ENCODE data around the gene CORO2B. TPM values are rescaled to one million over a fixed set of nuclear protein-coding genes. Genes with fewer than 3 reads are reported as not detected.

CORO2B gene
- total and polyA plus RNA-seq, 2 of the 13 experiments (the other 11 are each of a cell fraction or from before 2014, with no cell fraction given), result 0.35 to 0.63 TPM

GRCh38 chr15:68554721-68555678 lies 23.8 kb upstream of the CORO2B start:
- ATAC-seq (no peak), DNase-seq (ENCODE audit: low spot score) (no peak), FAIRE-seq (no peak)
- no peak overlapping the region for H2AFZ ChIP-seq (ENCODE audit: low read length)
- peaks cover 0 to 3% of the 10 kb centered on the region in 2 experiments; a peak in 1 of 5 replicates for H3K27me3 ChIP-seq (ENCODE audit: control insufficient read depth in 1 of 2, insufficient read depth in 2 of 2, low read length in 2 of 2)
- TF ChIP-seq CREB1 (IDR thresholded peaks at IDR 0.05) (peak; percentile 85), CREB1 (CRISPR knock-in tag; IDR thresholded peaks at IDR 0.05) (no peak), ATF7 (IDR thresholded peaks at IDR 0.05) (peak; percentile 64), ATF7 (CRISPR knock-in tag; IDR thresholded peaks at IDR 0.05) (no peak), SIX1 (CRISPR knock-in tag; IDR thresholded peaks at IDR 0.05; ENCODE audit: borderline replicate concordance) (no peak)
- H3K9me3 ChIP-seq (ENCODE audit: low read length), result no peaks in the 10 kb centered on the region
- BruUV-seq (replicated peaks), result no TSS peak
- ChIA-PET CTCF (ENCODE audit: low intra/inter-chr PET ratio, low total read pairs) (interaction anchor here (1.2 to 2.4 kb wide), 3 partner anchors 119 to 370 kb away, joined by 7 to 16 read pairs (median 7); no protein-coding TSS in a partner anchor), POLR2A (no interaction called here)
- no peak overlapping the region for H3K27ac ChIP-seq (ENCODE audit: extremely low read length, insufficient read depth, low read length)
- H3K4me2 ChIP-seq (ENCODE audit: low read depth, low read length), result no peak overlapping the region
- H4K20me1 ChIP-seq (ENCODE audit: insufficient read depth, low read length), result no peaks in the 10 kb centered on the region
- H3K4me3 ChIP-seq (replicated peaks in 1 of 3; ENCODE audit: insufficient read depth in 1 of 3, low read depth in 2 of 3, low read length in 3 of 3), result no peak overlapping the region
- 6% methylated on average over 6 of the region's 10 CpGs for WGBS (ENCODE audit: low lambda C conversion rate)
- no peak overlapping the region for H3K9ac ChIP-seq (ENCODE audit: insufficient read depth, low read depth, low read length)
- H3K79me2 ChIP-seq (ENCODE audit: insufficient read depth, low read length), result no peaks in the 10 kb centered on the region
- no peaks in the 10 kb centered on the region for H3K36me3 ChIP-seq (replicated peaks in 1 of 2; ENCODE audit: control insufficient read depth in 1 of 2, insufficient read depth in 2 of 2, low read length in 2 of 2)
- H3K4me1 ChIP-seq (ENCODE audit: insufficient read depth, low read length), result peaks cover 4% of the 10 kb centered on the region; the same call in 1 of the 2 replicates
- in situ Hi-C loops (cut with HindIII; ENCODE audit: extremely low pct_ligation_motif_present, low pct_unique_long_range_greater_than_20kb) (loop anchor here (5.0 to 10.0 kb wide), 3 partner anchors 117 to 370 kb away; no protein-coding TSS in a partner anchor), intact Hi-C loops (cut with micrococcal nuclease; ENCODE audit: unreplicated experiment) (loop anchor here (1.0 kb wide), 1 partner anchor 119 kb away; no protein-coding TSS in a partner anchor)

DNA sequence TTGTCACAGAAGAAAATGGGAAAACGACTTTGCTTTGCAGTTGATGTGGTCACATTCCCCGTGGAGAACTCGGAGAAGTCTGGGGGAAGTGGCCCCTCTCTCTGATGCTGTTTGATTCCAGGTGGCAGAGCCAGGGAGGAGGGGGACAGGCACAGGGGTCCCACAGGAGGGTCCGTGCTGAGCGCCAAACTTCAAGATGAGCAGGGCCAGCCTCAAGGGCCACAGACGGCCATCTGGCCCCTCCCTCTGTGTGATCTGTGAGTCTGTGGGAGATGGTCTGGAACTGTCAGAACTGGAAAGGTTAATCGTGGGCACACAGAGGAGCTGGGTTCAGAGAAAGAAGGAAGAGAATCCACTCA lies 23.1 kb upstream of the CORO2B start:
- ChIA-PET CTCF (ENCODE audit: low intra/inter-chr PET ratio, low total read pairs) (no interaction called here), POLR2A (no interaction called here)
- no peaks in the 10 kb centered on the region for H3K36me3 ChIP-seq (replicated peaks in 1 of 2; ENCODE audit: control insufficient read depth in 1 of 2, insufficient read depth in 2 of 2, low read length in 2 of 2)
- H3K4me3 ChIP-seq (replicated peaks in 1 of 3; ENCODE audit: insufficient read depth in 1 of 3, low read depth in 2 of 3, low read length in 3 of 3), result no peak overlapping the region
- intact Hi-C loops (cut with micrococcal nuclease; ENCODE audit: unreplicated experiment) (no loop called here), in situ Hi-C loops (cut with HindIII; ENCODE audit: extremely low pct_ligation_motif_present, low pct_unique_long_range_greater_than_20kb) (loop anchor here (5.0 to 10.0 kb wide), 2 partner anchors 322 to 369 kb away; no protein-coding TSS in a partner anchor)
- peaks cover 4% of the 10 kb centered on the region; the same call in 1 of the 2 replicates for H3K4me1 ChIP-seq (ENCODE audit: insufficient read depth, low read length)
- H4K20me1 ChIP-seq (ENCODE audit: insufficient read depth, low read length), result no peaks in the 10 kb centered on the region
- H3K4me2 ChIP-seq (ENCODE audit: low read depth, low read length), result no peak overlapping the region
- H3K27me3 ChIP-seq (ENCODE audit: control insufficient read depth in 1 of 2, insufficient read depth in 2 of 2, low read length in 2 of 2), result peaks cover 3% of the 10 kb centered on the region in 2 experiments; a peak in 1 of 5 replicates
- H3K79me2 ChIP-seq (ENCODE audit: insufficient read depth, low read length), result no peaks in the 10 kb centered on the region
- DNase-seq (ENCODE audit: low spot score) (no peak), ATAC-seq (no peak), FAIRE-seq (no peak)
- no peaks in the 10 kb centered on the region for H3K9me3 ChIP-seq (ENCODE audit: low read length)
- no TSS peak for BruUV-seq (replicated peaks)
- no peak overlapping the region for H3K9ac ChIP-seq (ENCODE audit: insufficient read depth, low read depth, low read length)
- H3K27ac ChIP-seq (ENCODE audit: extremely low read length, insufficient read depth, low read length), result no peak overlapping the region
- 10% methylated on average over 7 of the region's 7 CpGs for WGBS (ENCODE audit: low lambda C conversion rate)
- no peak overlapping the region for H2AFZ ChIP-seq (ENCODE audit: low read length)
- TF ChIP-seq, protein P1, sequence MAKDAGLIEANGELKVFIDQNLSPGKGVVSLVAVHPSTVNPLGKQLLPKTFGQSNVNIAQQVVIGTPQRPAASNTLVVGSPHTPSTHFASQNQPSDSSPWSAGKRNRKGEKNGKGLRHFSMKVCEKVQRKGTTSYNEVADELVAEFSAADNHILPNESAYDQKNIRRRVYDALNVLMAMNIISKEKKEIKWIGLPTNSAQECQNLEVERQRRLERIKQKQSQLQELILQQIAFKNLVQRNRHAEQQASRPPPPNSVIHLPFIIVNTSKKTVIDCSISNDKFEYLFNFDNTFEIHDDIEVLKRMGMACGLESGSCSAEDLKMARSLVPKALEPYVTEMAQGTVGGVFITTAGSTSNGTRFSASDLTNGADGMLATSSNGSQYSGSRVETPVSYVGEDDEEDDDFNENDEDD (CRISPR knock-in tag; IDR thresholded peaks at IDR 0.05; ENCODE audit: borderline replicate concordance), result no peak
- no peak for TF ChIP-seq ZNF317 (CRISPR knock-in tag; IDR thresholded peaks at IDR 0.05)
- no peak for TF ChIP-seq PAXIP1 (CRISPR knock-in tag; conservative IDR thresholded peaks at IDR 0.05)
- no peak for TF ChIP-seq ZNF709 (CRISPR knock-in tag; IDR thresholded peaks at IDR 0.05)
- TF ChIP-seq CBFB (CRISPR knock-in tag; IDR thresholded peaks at IDR 0.05), result no peak
- TF ChIP-seq PRPF4 (IDR thresholded peaks at IDR 0.05; ENCODE audit: low read depth, low read length, poor library complexity, severe bottlenecking), result no peak
- TF ChIP-seq HNF4A (CRISPR knock-in tag; IDR thresholded peaks at IDR 0.05), result no peak
- no peak for TF ChIP-seq GFI1 (CRISPR knock-in tag; IDR thresholded peaks at IDR 0.05; ENCODE audit: borderline replicate concordance)
- TF ChIP-seq ZNF367 (CRISPR knock-in tag; IDR thresholded peaks at IDR 0.05; ENCODE audit: borderline replicate concordance), result no peak

Data from HepG2 (cell line).